ENCODE data around the gene IGF2BP2.
A peak's percentile ranks its signal among the peaks of the same experiment; 100 is the strongest.
"Not testable (repeated sequence)": the region's sequence is repeated elsewhere in the genome, so short reads cannot be mapped to it uniquely, and the experiment has no call there.

IGF2BP2 gene

GRCh38 chr3:185659942-185660921 is 164.6 kb downstream of the IGF2BP2 start:
- DNase-seq (ENCODE audit: low spot score), result peak; percentile 80

GRCh38 chr3:185658943-185659342 is 165.9 kb downstream of the IGF2BP2 start:
- no peak for DNase-seq (ENCODE audit: low spot score)

- DNase-seq (ENCODE audit: low spot score), result no peak
These were observed 166.3 kb downstream of the IGF2BP2 start for GRCh38 chr3:185658504-185658912.

GRCh38 chr3:185657691-185658503 is 166.9 kb downstream of the IGF2BP2 start:
- no peak for DNase-seq (ENCODE audit: low spot score)

GRCh38 chr3:185657211-185657610 is 167.6 kb downstream of the IGF2BP2 start:
- no peak for DNase-seq (ENCODE audit: low spot score)

- DNase-seq (ENCODE audit: low spot score), result no peak
These were observed 168.5 kb downstream of the IGF2BP2 start for GRCh38 chr3:185656321-185656840.

- DNase-seq (ENCODE audit: low spot score), result no peak
These were observed 169.2 kb downstream of the IGF2BP2 start for GRCh38 chr3:185655426-185656320.

GRCh38 chr3:185654758-185655145 is 170.1 kb downstream of the IGF2BP2 start:
- no peak for DNase-seq (ENCODE audit: low spot score)

- no peak for DNase-seq (ENCODE audit: low spot score)
These were observed 170.7 kb downstream of the IGF2BP2 start for GRCh38 chr3:185653949-185654757.

- no peak for DNase-seq (ENCODE audit: low spot score)
These were observed 172.9 kb downstream of the IGF2BP2 start for GRCh38 chr3:185651971-185652370.

- DNase-seq (ENCODE audit: low spot score), result no peak
These were observed 175.4 kb downstream of the IGF2BP2 start for GRCh38 chr3:185649414-185649813.

GRCh38 chr3:185648396-185648795 is 176.4 kb downstream of the IGF2BP2 start:
- no peak for DNase-seq (ENCODE audit: low spot score)

- DNase-seq (ENCODE audit: low spot score), result no peak
These were observed 177.0 kb downstream of the IGF2BP2 start for GRCh38 chr3:185647880-185648210.

GRCh38 chr3:185647134-185647879 is 177.5 kb downstream of the IGF2BP2 start:
- DNase-seq (ENCODE audit: low spot score), result no peak

- no peak for DNase-seq (ENCODE audit: low spot score)
These were observed 178.3 kb downstream of the IGF2BP2 start for GRCh38 chr3:185646382-185647133.

GRCh38 chr3:185645596-185646381 is 179.1 kb downstream of the IGF2BP2 start:
- no peak for DNase-seq (ENCODE audit: low spot score)

- DNase-seq (ENCODE audit: low spot score), result not testable (repeated sequence)
These were observed 179.7 kb downstream of the IGF2BP2 start for GRCh38 chr3:185645191-185645590.

- DNase-seq (ENCODE audit: low spot score), result no peak
These were observed 184.5 kb downstream of the IGF2BP2 start for GRCh38 chr3:185640308-185640707.
